Stimulated activated CD4-positive, alpha-beta T cell treated with anti-CD3 and anti-CD28 coated beads, Interleukin-12 subunit alpha, Interleukin-12 subunit beta, amount 100 ng/mL, for 4 hours (primary cell): Measurements from ENCODE around the gene CRYGC.

ENCODE experiments used
- DNase-seq: peaks from one replicate; pipeline ENCODE4 v3.0.0-alpha.2; 2020

The CRYGC gene

GRCh38 chr2:208092093-208092832 lies 37.4 kb downstream of the CRYGC start:
- DNase-seq, result no peak

- no peak for DNase-seq
Measured at GRCh38 chr2:208090420-208090819, 39.2 kb downstream of the CRYGC start.

GRCh38 chr2:208086029-208086428 lies 43.6 kb downstream of the CRYGC start:
- no peak for DNase-seq

GRCh38 chr2:208083807-208084206 lies 45.8 kb downstream of the CRYGC start:
- no peak for DNase-seq
